DOHH2 (cell line): ENCODE data around the gene WBP4.

Source experiments
- H3F3A ChIP-seq: fragments of 200-600 bp; sonication (generic), shearing (Covaris generic); 2 replicates; pipeline ENCODE4 v1.6.0; 2016; ENCODE audit warnings: antibody characterized with exemption, mild to moderate bottlenecking; ENCODE audit not compliant: control insufficient read depth, insufficient read depth
- H3K27ac ChIP-seq: fragments of 200-600 bp; sonication (generic); 2 replicates; pipeline ENCODE4 v1.5.1; 2014; ENCODE audit warnings: low read depth, mild to moderate bottlenecking, low read length, moderate library complexity
- H3K27me3 ChIP-seq: fragments of 200-600 bp; sonication (generic); 2 replicates; pipeline ENCODE4 v1.6.1; 2014; ENCODE audit warnings: mild to moderate bottlenecking, low read length, mixed read lengths; ENCODE audit not compliant: control insufficient read depth
- H3K36me3 ChIP-seq: fragments of 200-600 bp; sonication (generic); 2 replicates; pipeline ENCODE4 v1.6.1; 2014; ENCODE audit warnings: mild to moderate bottlenecking, low read length, moderate library complexity, mixed read lengths; ENCODE audit not compliant: control insufficient read depth
- H3K4me1 ChIP-seq: fragments of 200-600 bp; sonication (generic); 2 replicates; pipeline ENCODE4 v1.6.1; 2014; ENCODE audit warnings: mild to moderate bottlenecking, low read length, mixed read lengths; ENCODE audit not compliant: control insufficient read depth
- H3K4me2 ChIP-seq: fragments of 200-600 bp; sonication (generic); 2 replicates; pipeline ENCODE4 v1.6.0; 2014; ENCODE audit warnings: mild to moderate bottlenecking, low read length, moderate library complexity
- H3K4me3 ChIP-seq: fragments of 200-600 bp; sonication (generic); 2 replicates; pipeline ENCODE4 v1.5.1; 2014; ENCODE audit warnings: mild to moderate bottlenecking, low read length, mixed read lengths
- H3K79me2 ChIP-seq: fragments of 200-600 bp; sonication (generic); 2 replicates; pipeline ENCODE4 v1.6.1; 2014; ENCODE audit warnings: mild to moderate bottlenecking, low read length, mixed read lengths; ENCODE audit not compliant: control insufficient read depth
- H3K9me2 ChIP-seq: fragments of 200-600 bp; sonication (generic); replicated peaks from 2 replicates; pipeline ENCODE4 v1.6.1; 2014; ENCODE audit warnings: mild to moderate bottlenecking, low read length, mixed read lengths; ENCODE audit not compliant: control insufficient read depth
- H3K9me3 ChIP-seq: fragments of 200-600 bp; sonication (generic); 2 replicates; pipeline ENCODE4 v1.6.1; 2014; ENCODE audit warnings: antibody characterized with exemption, low read length, mixed read lengths; ENCODE audit not compliant: control insufficient read depth, insufficient read depth
- H4K20me1 ChIP-seq: fragments of 200-600 bp; sonication (generic); 2 replicates; pipeline ENCODE4 v1.6.0; 2014; ENCODE audit warnings: low read depth, mild to moderate bottlenecking, antibody characterized with exemption, low read length, moderate library complexity; ENCODE audit not compliant: control insufficient read depth, insufficient read depth
- CTCF ChIP-seq: fragments of 200-600 bp; sonication (generic); IDR thresholded peaks from one replicate; pipeline ENCODE4 v1.5.1; 2014; ENCODE audit warnings: antibody characterized with exemption, mild to moderate bottlenecking, low read depth, low read length; ENCODE audit not compliant: poor library complexity, severe bottlenecking
- EZH2phosphoT487 ChIP-seq: fragments of 200-600 bp; sonication (generic); IDR thresholded peaks from 2 replicates; pipeline ENCODE4 v1.6.1; 2017; ENCODE audit warnings: borderline replicate concordance, mild to moderate bottlenecking, antibody characterized with exemption, low read length, moderate library complexity, mixed read lengths

Gene WBP4

GRCh38 chr13:41029629-41030028 is 31.7 kb upstream of the WBP4 start:
- Histone ChIP-seq H3K9me3 (no peaks in the 10 kb centered on the region), H3K27me3 (no peaks in the 10 kb centered on the region), H3K4me3 (no peak overlapping the region), H3K4me2 (no peak overlapping the region), H3K27ac (no peak overlapping the region), H3K9me2 (no peaks in the 10 kb centered on the region), H3F3A (0 out of 2 replicates have a peak, but pooled peaks cover 2% of the 10 kb centered on the region), H4K20me1 (no peaks in the 10 kb centered on the region), H3K79me2 (peaks cover 78% of the 10 kb centered on the region), H3K36me3 (peaks cover 8% of the 10 kb centered on the region), H3K4me1 (peaks cover 38% of the 10 kb centered on the region)
- peak; percentile 52 for TF ChIP-seq CTCF
- TF ChIP-seq EZH2phosphoT487: no peak

GRCh38 chr13:41032691-41033376 is 28.5 kb upstream of the WBP4 start:
- Histone ChIP-seq H3K4me2 (no peak overlapping the region), H3K36me3 (no peaks in the 10 kb centered on the region), H3K9me3 (no peaks in the 10 kb centered on the region), H3K4me3 (no peak overlapping the region), H3K27ac (no peak overlapping the region), H4K20me1 (no peaks in the 10 kb centered on the region), H3K79me2 (peaks cover 68% of the 10 kb centered on the region), H3K27me3 (no peaks in the 10 kb centered on the region), H3F3A (0 out of 2 replicates have a peak, but pooled peaks cover 2% of the 10 kb centered on the region), H3K4me1 (peaks cover 28% of the 10 kb centered on the region), H3K9me2 (no peaks in the 10 kb centered on the region)
- TF ChIP-seq EZH2phosphoT487: no peak
- TF ChIP-seq CTCF: no peak

GRCh38 chr13:41034382-41034781 is 26.9 kb upstream of the WBP4 start:
- Histone ChIP-seq H3K4me3 (no peak overlapping the region), H3K9me2 (no peaks in the 10 kb centered on the region), H3K4me2 (no peak overlapping the region), H4K20me1 (no peaks in the 10 kb centered on the region), H3K27ac (no peak overlapping the region), H3K27me3 (no peaks in the 10 kb centered on the region), H3F3A (0 out of 2 replicates have a peak, but pooled peaks cover 2% of the 10 kb centered on the region), H3K9me3 (no peaks in the 10 kb centered on the region), H3K36me3 (no peaks in the 10 kb centered on the region), H3K79me2 (peaks cover 68% of the 10 kb centered on the region), H3K4me1 (peaks cover 22% of the 10 kb centered on the region)
- TF ChIP-seq CTCF (no peak), EZH2phosphoT487 (no peak)
